Smooth muscle cell (in vitro differentiated cells): Measurements from ENCODE around the gene ADGRE2. TPM values are rescaled to one million over a fixed set of nuclear protein-coding genes. Genes with fewer than 3 reads are reported as not detected.
A peak's percentile ranks its signal among the peaks of the same experiment; 100 is the strongest.
"Not testable (repeated sequence)": the region's sequence is repeated elsewhere in the genome, so short reads cannot be mapped to it uniquely, and the experiment has no call there.

ENCODE experiments used
- DNase-seq: peaks from one replicate; lab custom pipeline; 2025; ENCODE audit not compliant: unreplicated experiment; lab: John Stamatoyannopoulos, UW
- H2AFZ ChIP-seq: fragments of 200-600 bp; sonication (generic); 2 replicates; pipeline ENCODE4 v1.6.0; 2016; ENCODE audit warnings: antibody characterized with exemption, low read depth, mild to moderate bottlenecking
- H3F3A ChIP-seq: fragments of 200-600 bp; sonication (generic); 2 replicates; pipeline ENCODE4 v1.6.0; 2017; ENCODE audit warnings: antibody characterized with exemption, low read depth
- H3K27ac ChIP-seq: fragments of 200-600 bp; sonication (generic); 2 replicates; pipeline ENCODE4 v1.5.1; 2016; ENCODE audit warnings: low read depth, mild to moderate bottlenecking
- H3K27me3 ChIP-seq: fragments of 200-600 bp; sonication (generic); 2 replicates; pipeline ENCODE4 v1.6.1; 2016; ENCODE audit warnings: low read depth, mild to moderate bottlenecking
- H3K36me3 ChIP-seq: fragments of 200-600 bp; sonication (generic); 2 replicates; pipeline ENCODE4 v1.5.1; 2016; ENCODE audit warnings: low read depth
- H3K4me1 ChIP-seq: fragments of 200-600 bp; sonication (generic); 2 replicates; pipeline ENCODE4 v1.5.1; 2016; ENCODE audit warnings: low read depth
- H3K4me2 ChIP-seq: fragments of 200-600 bp; sonication (generic); 2 replicates; pipeline ENCODE4 v1.6.0; 2016; ENCODE audit warnings: mild to moderate bottlenecking
- H3K4me3 ChIP-seq: fragments of 200-600 bp; sonication (generic); 2 replicates; pipeline ENCODE4 v1.5.1; 2016; ENCODE audit warnings: mild to moderate bottlenecking
- H3K79me2 ChIP-seq: fragments of 200-600 bp; sonication (generic); 2 replicates; pipeline ENCODE4 v1.6.0; 2016; ENCODE audit warnings: low read depth, mild to moderate bottlenecking
- H3K9ac ChIP-seq: fragments of 200-600 bp; sonication (generic); 2 replicates; pipeline ENCODE4 v1.6.0; 2016; ENCODE audit warnings: low read depth
- H3K9me3 ChIP-seq: fragments of 200-600 bp; sonication (generic); replicated peaks from 2 replicates; pipeline ENCODE4 v1.5.1; 2016; ENCODE audit warnings: low read depth
- H4K20me1 ChIP-seq: fragments of 200-600 bp; sonication (generic); 2 replicates; pipeline ENCODE4 v1.6.0; 2016; ENCODE audit warnings: low read depth
- WGBS: methylation state at CpG from one replicate; pipeline ENCODE4 v1.1.7; 2016; ENCODE audit warnings: low lambda C conversion rate; 5-methylcytosine and 5-hydroxymethylcytosine counted together
- polyA plus RNA-seq: library from polyadenylated mRNA; unstranded; fragments of >200 nt; fragmentation: Nextera tagmentation; extraction: Ambion mirVana; gene quantifications from 2 replicates; pipeline ENCODE4 v1.2.1, GENCODE V29; 2016
- total RNA-seq: library from RNA; depleted of rRNA; stranded (reverse); fragments of >200 nt; gene quantifications from 2 replicates; pipeline ENCODE4 v1.2.3, GENCODE V29; 2014
- TF ChIP-seq, protein P1 (sequence below): fragments of 200-600 bp; sonication (generic); IDR thresholded peaks from 2 replicates; pipeline ENCODE4 v1.5.1; 2017; ENCODE audit warnings: borderline replicate concordance, mild to moderate bottlenecking, antibody characterized with exemption; ENCODE audit not compliant: insufficient read depth, poor library complexity, severe bottlenecking

The ADGRE2 gene
- total and polyA plus RNA-seq, 2 experiments from 2014 or later = 2.0 to 3.6 TPM

DNA sequence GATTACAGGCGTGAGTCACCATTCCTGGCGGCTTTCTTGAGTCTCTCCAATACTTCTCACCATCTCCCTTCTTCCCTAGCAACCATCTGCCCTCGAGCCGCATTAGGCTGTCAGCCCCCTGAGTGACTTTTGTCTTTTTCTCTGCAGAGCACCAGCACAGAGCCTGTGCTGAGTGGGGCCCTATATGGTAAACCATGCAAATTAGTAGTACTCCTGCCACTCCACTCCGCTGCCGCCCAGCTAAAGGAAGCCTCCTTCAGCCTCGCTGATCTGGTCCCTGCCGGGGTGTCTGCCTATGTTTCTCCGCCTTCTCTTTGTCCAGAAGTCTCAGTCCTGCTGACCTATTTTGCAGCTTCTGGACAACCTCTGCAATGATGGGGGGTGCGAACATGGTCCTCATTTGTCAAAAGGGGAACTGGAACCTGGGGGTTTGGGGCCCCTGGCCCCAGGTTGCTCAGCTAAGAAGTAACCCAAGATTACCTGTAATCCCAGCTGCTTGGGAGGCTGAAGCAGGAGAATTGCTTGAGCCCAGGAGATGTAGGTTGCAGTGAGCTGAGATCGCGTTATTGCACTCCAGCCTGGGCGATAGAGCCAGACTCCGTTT, 2.4 kb upstream of the ADGRE2 start:
- not testable (repeated sequence) for H4K20me1 ChIP-seq, H3K36me3 ChIP-seq, DNase-seq, H3K4me3 ChIP-seq, H3K4me1 ChIP-seq, H3K4me2 ChIP-seq, H3K79me2 ChIP-seq, H3K9ac ChIP-seq, H3K27ac ChIP-seq, H3K27me3 ChIP-seq, H3F3A ChIP-seq, H2AFZ ChIP-seq, H3K9me3 ChIP-seq
- 61% methylated on average over 12 of the region's 14 CpGs for WGBS

DNA sequence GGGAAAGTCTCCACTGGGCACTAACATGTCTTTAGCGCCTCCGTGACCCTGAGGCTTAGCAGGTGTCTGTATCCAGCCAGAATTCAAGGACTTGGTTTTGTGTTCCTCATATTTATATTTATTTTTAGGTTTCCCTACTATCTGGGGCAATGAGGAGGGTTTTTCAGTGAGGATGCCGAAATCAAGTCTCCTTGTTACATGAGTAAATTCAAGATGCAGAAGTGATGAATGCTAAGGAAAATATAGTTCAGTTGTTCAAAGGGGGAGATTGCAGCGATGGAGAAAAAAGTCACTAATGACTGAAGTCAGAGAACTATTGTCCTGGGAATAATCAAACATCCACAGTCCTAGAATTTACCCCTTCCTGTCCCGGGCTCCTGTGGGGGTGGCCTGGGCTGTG, 791 bp upstream of the ADGRE2 start:
- WGBS = 68% methylated on average over 5 of the region's 5 CpGs
- Histone ChIP-seq H2AFZ (no peak overlapping the region), H3K9me3 (no peaks in the 10 kb centered on the region), H3K4me2 (no peak overlapping the region), H3K36me3 (no peaks in the 10 kb centered on the region), H4K20me1 (no peaks in the 10 kb centered on the region), H3K9ac (no peak overlapping the region), H3K4me3 (no peak overlapping the region), H3K27me3 (peaks cover 7% of the 10 kb centered on the region), H3K27ac (no peak overlapping the region), H3F3A (no peaks in the 10 kb centered on the region), H3K4me1 (no peaks in the 10 kb centered on the region), H3K79me2 (no peaks in the 10 kb centered on the region)
- DNase-seq = no peak
- TF ChIP-seq, protein P1, sequence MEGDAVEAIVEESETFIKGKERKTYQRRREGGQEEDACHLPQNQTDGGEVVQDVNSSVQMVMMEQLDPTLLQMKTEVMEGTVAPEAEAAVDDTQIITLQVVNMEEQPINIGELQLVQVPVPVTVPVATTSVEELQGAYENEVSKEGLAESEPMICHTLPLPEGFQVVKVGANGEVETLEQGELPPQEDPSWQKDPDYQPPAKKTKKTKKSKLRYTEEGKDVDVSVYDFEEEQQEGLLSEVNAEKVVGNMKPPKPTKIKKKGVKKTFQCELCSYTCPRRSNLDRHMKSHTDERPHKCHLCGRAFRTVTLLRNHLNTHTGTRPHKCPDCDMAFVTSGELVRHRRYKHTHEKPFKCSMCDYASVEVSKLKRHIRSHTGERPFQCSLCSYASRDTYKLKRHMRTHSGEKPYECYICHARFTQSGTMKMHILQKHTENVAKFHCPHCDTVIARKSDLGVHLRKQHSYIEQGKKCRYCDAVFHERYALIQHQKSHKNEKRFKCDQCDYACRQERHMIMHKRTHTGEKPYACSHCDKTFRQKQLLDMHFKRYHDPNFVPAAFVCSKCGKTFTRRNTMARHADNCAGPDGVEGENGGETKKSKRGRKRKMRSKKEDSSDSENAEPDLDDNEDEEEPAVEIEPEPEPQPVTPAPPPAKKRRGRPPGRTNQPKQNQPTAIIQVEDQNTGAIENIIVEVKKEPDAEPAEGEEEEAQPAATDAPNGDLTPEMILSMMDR = no peak

DNA sequence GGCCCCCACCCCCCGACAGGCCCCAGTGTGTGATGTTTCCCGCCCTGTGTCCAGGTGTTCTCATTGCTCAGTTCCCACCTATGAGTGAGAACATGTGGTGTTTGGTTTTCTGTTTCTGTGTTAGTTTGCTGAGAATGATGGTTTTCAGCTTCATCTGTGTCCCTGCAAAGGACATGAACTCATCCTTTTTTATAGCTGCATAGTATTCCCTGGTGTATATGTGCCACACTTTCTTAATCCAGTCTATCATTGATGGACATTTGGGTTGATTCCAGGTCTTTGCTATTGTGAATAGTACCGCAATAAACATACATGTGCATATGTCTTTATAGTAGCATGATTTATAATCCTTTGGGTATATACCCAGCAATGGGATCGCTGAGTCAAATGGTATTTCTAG, 715 bp downstream of the ADGRE2 start:
- WGBS = 93% methylated on average over 4 of the region's 4 CpGs
- H3K27ac ChIP-seq = not testable (repeated sequence)

GRCh38 chr19:14775869-14776586, 2.3 kb downstream of the ADGRE2 start:
- peak overlapping the region; percentile 84 for H3K4me2 ChIP-seq
- H3K36me3 ChIP-seq = no peaks in the 10 kb centered on the region
- TF ChIP-seq, protein P1 = no peak
- no peak for DNase-seq
- no peaks in the 10 kb centered on the region for H3K4me1 ChIP-seq
- H3K79me2 ChIP-seq = no peaks in the 10 kb centered on the region
- no peaks in the 10 kb centered on the region for H3F3A ChIP-seq
- peaks cover 7% of the 10 kb centered on the region for H3K27me3 ChIP-seq
- H4K20me1 ChIP-seq = no peaks in the 10 kb centered on the region
- H3K27ac ChIP-seq = no peak overlapping the region
- H3K9me3 ChIP-seq = no peaks in the 10 kb centered on the region
- H3K4me3 ChIP-seq = peak overlapping the region; percentile 48
- WGBS = 21% methylated on average over 21 of the region's 22 CpGs
- no peak overlapping the region for H3K9ac ChIP-seq
- H2AFZ ChIP-seq = peak overlapping the region; percentile 37

More for the DNA sequence above, 715 bp downstream of the ADGRE2 start:
- not testable (repeated sequence) for H2AFZ ChIP-seq, H3F3A ChIP-seq, DNase-seq, H3K79me2 ChIP-seq, H3K36me3 ChIP-seq, H3K9ac ChIP-seq, H3K4me2 ChIP-seq, H3K4me1 ChIP-seq, H3K9me3 ChIP-seq, H3K4me3 ChIP-seq, H3K27me3 ChIP-seq, H4K20me1 ChIP-seq

- DNase-seq, H3K9ac ChIP-seq, H3K4me2 ChIP-seq, H3K36me3 ChIP-seq, H3K4me1 ChIP-seq, H2AFZ ChIP-seq, H4K20me1 ChIP-seq, H3K4me3 ChIP-seq, H3K27me3 ChIP-seq, H3K27ac ChIP-seq, H3F3A ChIP-seq, H3K9me3 ChIP-seq, H3K79me2 ChIP-seq: not testable (repeated sequence)
- 84% methylated on average over 8 of the region's 8 CpGs for WGBS
Measured at GRCh38 chr19:14775326-14775725, 3.0 kb downstream of the ADGRE2 start.
